ENCODE data around the gene ST7L.
"Not testable (repeated sequence)": the region's sequence is repeated elsewhere in the genome, so short reads cannot be mapped to it uniquely, and the experiment has no call there.

Gene ST7L

DNA sequence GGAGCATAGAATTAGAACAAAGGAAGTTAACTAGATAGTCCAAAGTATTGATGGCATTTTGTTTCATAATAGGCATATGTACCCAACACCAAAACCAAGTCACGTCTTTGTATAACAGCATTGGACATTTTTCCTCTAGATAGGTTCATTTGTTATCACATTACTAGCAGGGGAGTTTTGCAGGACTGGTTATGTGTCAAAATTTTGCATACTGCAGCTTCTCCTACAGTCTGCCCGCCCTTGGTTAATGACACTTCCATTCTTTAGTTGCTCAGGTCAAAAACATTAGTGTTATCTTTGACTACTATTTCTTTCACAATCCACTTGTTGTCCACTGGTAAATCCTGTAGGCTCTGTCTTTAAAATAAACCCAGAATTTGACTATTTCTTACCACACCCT lies 9.6 kb upstream of the ST7L start:
- Histone ChIP-seq H3K4me1 (ENCODE audit: insufficient read depth, insufficient read length) (no peaks in the 10 kb centered on the region), H3K9ac (ENCODE audit: insufficient read length, low read depth) (no peak overlapping the region), H3K9me3 (ENCODE audit: insufficient read depth, low read length) (no peaks in the 10 kb centered on the region), H3K4me3 (ENCODE audit: insufficient read length, low read depth) (no peak overlapping the region), H3K27me3 (ENCODE audit: insufficient read depth, insufficient read length) (no peaks in the 10 kb centered on the region), H3K36me3 (ENCODE audit: insufficient read depth, insufficient read length, low read length) (peaks cover 36% of the 10 kb centered on the region)
- no peak for DNase-seq (ENCODE audit: low read depth, low spot score)
- no peak for TF ChIP-seq SUZ12 (IDR thresholded peaks at IDR 0.05; ENCODE audit: extremely low read depth, insufficient read depth, insufficient read length)
- no peak for TF ChIP-seq ZNF274 (IDR thresholded peaks at IDR 0.05; ENCODE audit: low read depth, low read length)
- TF ChIP-seq YY1 (IDR thresholded peaks at IDR 0.05; ENCODE audit: insufficient read depth, insufficient read length) = no peak

DNA sequence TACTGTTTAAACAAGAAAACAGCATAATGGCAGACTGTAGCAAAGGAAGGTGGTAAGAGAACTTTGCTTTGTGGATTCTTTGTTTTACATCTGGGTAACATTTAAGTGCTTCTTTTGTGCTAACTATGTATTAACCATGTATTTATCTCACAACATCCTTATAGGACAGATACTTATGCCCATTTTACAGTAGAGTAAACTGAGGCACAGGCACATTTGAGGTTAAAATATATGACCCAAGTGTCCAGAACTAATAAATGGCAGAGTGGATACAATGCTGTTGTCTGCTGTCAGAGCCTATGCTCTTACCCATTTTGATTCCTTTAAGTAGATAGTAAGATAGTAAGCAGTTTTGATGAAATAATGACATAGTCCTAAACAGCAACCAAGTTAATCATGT lies 7.9 kb upstream of the ST7L start:
- Histone ChIP-seq H3K4me3 (ENCODE audit: insufficient read length, low read depth) (no peak overlapping the region), H3K36me3 (ENCODE audit: insufficient read depth, insufficient read length, low read length) (peaks cover 46% of the 10 kb centered on the region), H3K27me3 (ENCODE audit: insufficient read depth, insufficient read length) (no peaks in the 10 kb centered on the region), H3K9me3 (ENCODE audit: insufficient read depth, low read length) (no peaks in the 10 kb centered on the region), H3K4me1 (ENCODE audit: insufficient read depth, insufficient read length) (no peaks in the 10 kb centered on the region), H3K9ac (ENCODE audit: insufficient read length, low read depth) (no peak overlapping the region)
- DNase-seq (ENCODE audit: low read depth, low spot score) = no peak
- TF ChIP-seq ZNF274 (IDR thresholded peaks at IDR 0.05; ENCODE audit: low read depth, low read length) (no peak), SUZ12 (IDR thresholded peaks at IDR 0.05; ENCODE audit: extremely low read depth, insufficient read depth, insufficient read length) (no peak)

- Histone ChIP-seq H3K4me1 (ENCODE audit: insufficient read depth, insufficient read length) (no peaks in the 10 kb centered on the region), H3K36me3 (ENCODE audit: insufficient read depth, insufficient read length, low read length) (peaks cover 47% of the 10 kb centered on the region), H3K4me3 (ENCODE audit: insufficient read length, low read depth) (no peak overlapping the region), H3K9me3 (ENCODE audit: insufficient read depth, low read length) (no peaks in the 10 kb centered on the region), H3K27me3 (ENCODE audit: insufficient read depth, insufficient read length) (no peaks in the 10 kb centered on the region), H3K9ac (ENCODE audit: insufficient read length, low read depth) (no peak overlapping the region)
- no peak for DNase-seq (ENCODE audit: low read depth, low spot score)
- no peak for TF ChIP-seq SUZ12 (IDR thresholded peaks at IDR 0.05; ENCODE audit: extremely low read depth, insufficient read depth, insufficient read length)
- no peak for TF ChIP-seq ZNF274 (IDR thresholded peaks at IDR 0.05; ENCODE audit: low read depth, low read length)
Observed at GRCh38 chr1:112626193-112626592, 7.3 kb upstream of the ST7L start.

- no peak for DNase-seq (ENCODE audit: low read depth, low spot score)
- Histone ChIP-seq H3K9me3 (ENCODE audit: insufficient read depth, low read length) (no peaks in the 10 kb centered on the region), H3K36me3 (ENCODE audit: insufficient read depth, insufficient read length, low read length) (peaks cover 45% of the 10 kb centered on the region), H3K27me3 (ENCODE audit: insufficient read depth, insufficient read length) (no peaks in the 10 kb centered on the region), H3K9ac (ENCODE audit: insufficient read length, low read depth) (no peak overlapping the region), H3K4me3 (ENCODE audit: insufficient read length, low read depth) (no peak overlapping the region), H3K4me1 (ENCODE audit: insufficient read depth, insufficient read length) (no peaks in the 10 kb centered on the region)
- TF ChIP-seq ZNF274 (IDR thresholded peaks at IDR 0.05; ENCODE audit: low read depth, low read length) (no peak), YY1 (IDR thresholded peaks at IDR 0.05; ENCODE audit: insufficient read depth, insufficient read length) (no peak), SUZ12 (IDR thresholded peaks at IDR 0.05; ENCODE audit: extremely low read depth, insufficient read depth, insufficient read length) (no peak)
Observed at GRCh38 chr1:112625696-112626095, 6.8 kb upstream of the ST7L start.

DNA sequence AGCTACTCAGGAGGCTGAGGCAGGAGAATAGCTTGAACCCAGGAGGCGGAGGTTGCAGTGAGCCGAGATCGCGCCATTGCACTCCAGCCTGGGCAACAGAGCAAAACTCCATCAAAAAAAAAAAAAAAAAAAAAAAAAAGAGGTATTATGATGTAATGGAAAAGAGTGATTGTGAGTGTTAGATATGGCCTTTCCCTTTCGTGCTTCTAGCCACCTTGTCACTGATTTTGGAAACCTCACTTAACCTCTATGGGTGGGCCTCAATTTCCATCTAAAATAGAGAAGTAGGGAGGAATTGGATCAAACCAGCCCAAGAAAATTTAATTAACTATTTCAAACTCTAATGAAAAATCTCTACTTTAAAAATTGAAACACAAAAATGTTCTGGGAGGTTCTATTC lies 5.6 kb upstream of the ST7L start:
- H3K4me1 ChIP-seq (ENCODE audit: insufficient read depth, insufficient read length); H3K9me3 ChIP-seq (ENCODE audit: insufficient read depth, low read length); H3K4me3 ChIP-seq (ENCODE audit: insufficient read length, low read depth); DNase-seq (ENCODE audit: low read depth, low spot score); H3K9ac ChIP-seq (ENCODE audit: insufficient read length, low read depth); H3K27me3 ChIP-seq (ENCODE audit: insufficient read depth, insufficient read length): not testable (repeated sequence)
- H3K36me3 ChIP-seq (ENCODE audit: insufficient read depth, insufficient read length, low read length) = peaks cover 41% of the 10 kb centered on the region

DNA sequence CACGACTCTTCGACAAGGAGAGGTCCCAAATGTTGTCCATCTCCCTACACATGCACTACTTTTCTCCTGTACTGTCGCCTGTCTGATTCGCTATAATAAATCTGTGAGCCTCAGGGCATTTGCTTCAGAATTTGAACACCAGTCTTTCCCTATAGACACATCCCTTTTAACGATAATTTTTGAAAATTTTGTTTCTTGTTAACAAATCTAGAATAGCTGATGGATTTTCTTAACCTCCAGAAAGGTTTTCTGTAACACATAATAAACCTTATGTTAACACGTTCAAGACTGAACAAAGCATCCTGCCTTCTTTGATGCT lies 1.4 kb upstream of the ST7L start:
- H3K9ac ChIP-seq (ENCODE audit: insufficient read length, low read depth) = peak overlapping the region; percentile 99
- no peaks in the 10 kb centered on the region for H3K9me3 ChIP-seq (ENCODE audit: insufficient read depth, low read length)
- peaks cover 34% of the 10 kb centered on the region for H3K36me3 ChIP-seq (ENCODE audit: insufficient read depth, insufficient read length, low read length)
- no peak for DNase-seq (ENCODE audit: low read depth, low spot score)
- H3K4me3 ChIP-seq (ENCODE audit: insufficient read length, low read depth) = peak overlapping the region; percentile 96
- TF ChIP-seq SUZ12 (IDR thresholded peaks at IDR 0.05; ENCODE audit: extremely low read depth, insufficient read depth, insufficient read length) (no peak), ZNF274 (IDR thresholded peaks at IDR 0.05; ENCODE audit: low read depth, low read length) (no peak), YY1 (IDR thresholded peaks at IDR 0.05; ENCODE audit: insufficient read depth, insufficient read length) (no peak)
- H3K27me3 ChIP-seq (ENCODE audit: insufficient read depth, insufficient read length) = no peaks in the 10 kb centered on the region
- no peaks in the 10 kb centered on the region for H3K4me1 ChIP-seq (ENCODE audit: insufficient read depth, insufficient read length)

DNA sequence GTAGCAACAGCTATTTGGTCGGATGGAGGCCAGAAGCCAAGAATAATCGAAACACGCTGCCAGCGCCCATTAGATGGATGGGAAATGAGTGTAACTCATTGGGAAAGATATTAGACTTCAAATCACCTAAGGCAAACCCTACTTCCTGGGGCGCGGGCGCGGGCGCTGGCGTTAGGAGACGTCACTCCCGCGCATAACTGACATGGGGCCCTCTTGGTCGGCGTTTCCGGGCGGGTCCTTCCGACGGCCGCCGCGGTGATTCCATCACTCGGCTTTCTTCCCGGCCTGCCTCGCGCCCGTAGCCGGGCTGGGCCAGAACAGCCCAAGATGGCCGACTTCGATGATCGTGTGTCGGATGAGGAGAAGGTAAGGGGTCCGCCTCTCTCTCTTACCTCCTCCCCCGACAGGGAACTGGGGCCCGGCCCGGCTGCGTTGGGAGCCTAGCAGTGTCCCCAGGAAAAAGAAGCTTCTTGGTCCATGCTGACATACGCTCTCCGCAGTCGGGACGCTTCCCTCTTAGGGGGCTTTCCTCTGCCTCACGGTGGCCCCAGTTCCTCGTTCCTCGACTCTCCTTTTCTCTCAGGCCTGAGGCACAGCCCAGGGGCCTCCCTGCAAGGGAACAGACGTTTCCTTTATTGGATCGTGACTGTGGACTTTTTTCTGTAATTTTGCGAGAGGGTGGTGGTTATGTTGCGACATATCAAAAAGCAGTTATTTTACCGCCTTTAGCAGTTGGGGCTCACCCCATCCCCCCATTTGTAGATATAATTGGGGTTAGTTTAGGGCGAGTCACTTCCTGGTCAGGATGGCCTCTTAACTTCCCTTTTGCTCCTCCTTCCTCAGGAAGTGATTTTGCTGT lies 806 bp upstream of the ST7L start, which contains the start of gene CAPZA1:
Gene CAPZA1 (plus strand): TSS at position 315 of the 859 bp plus-strand sequence. CDS start 13 bp downstream, at position 328.
- H3K27me3 ChIP-seq (ENCODE audit: insufficient read depth, insufficient read length) = no peaks in the 10 kb centered on the region
- peak; percentile 87 for DNase-seq (ENCODE audit: low read depth, low spot score)
- peak within 1 kb of the TSS; percentile 96 for H3K4me3 ChIP-seq (ENCODE audit: insufficient read length, low read depth)
- TF ChIP-seq YY1 (IDR thresholded peaks at IDR 0.05; ENCODE audit: insufficient read depth, insufficient read length) (peak; percentile 90), SUZ12 (IDR thresholded peaks at IDR 0.05; ENCODE audit: extremely low read depth, insufficient read depth, insufficient read length) (no peak)
- H3K4me1 ChIP-seq (ENCODE audit: insufficient read depth, insufficient read length) = no peaks in the 10 kb centered on the region
- no peaks in the 10 kb centered on the region for H3K9me3 ChIP-seq (ENCODE audit: insufficient read depth, low read length)
- peak within 1 kb of the TSS; percentile 99 for H3K9ac ChIP-seq (ENCODE audit: insufficient read length, low read depth)
- peaks cover 34% of the 10 kb centered on the region for H3K36me3 ChIP-seq (ENCODE audit: insufficient read depth, insufficient read length, low read length)

Data from NT2/D1 (cell line).